Glutamatergic neuron (in vitro differentiated cells): ENCODE results near the gene EXOSC10. TPM values are rescaled to one million over a fixed set of nuclear protein-coding genes. Genes with fewer than 3 reads are reported as not detected.

Experiments used
- DNase-seq: peaks from one replicate; pipeline ENCODE4 v3.0.0; 2022
- H3K27ac Mint-ChIP-seq: one replicate; pipeline ENCODE4 v1.8.0; 2020; ENCODE audit warnings: mild to moderate bottlenecking, mixed read lengths, inconsistent platforms; ENCODE audit not compliant: unreplicated experiment
- H3K27me3 Mint-ChIP-seq: one replicate; pipeline ENCODE4 v1.8.0; 2020; ENCODE audit warnings: mild to moderate bottlenecking, moderate library complexity, mixed read lengths, inconsistent platforms; ENCODE audit not compliant: unreplicated experiment
- H3K36me3 Mint-ChIP-seq: one replicate; pipeline ENCODE4 v1.8.0; 2020; ENCODE audit warnings: mild to moderate bottlenecking, mixed read lengths, inconsistent platforms; ENCODE audit not compliant: unreplicated experiment
- H3K4me1 Mint-ChIP-seq: one replicate; pipeline ENCODE4 v1.8.0; 2020; ENCODE audit warnings: mild to moderate bottlenecking, low read depth, mixed read lengths, inconsistent platforms; ENCODE audit not compliant: unreplicated experiment
- H3K4me3 Mint-ChIP-seq: one replicate; pipeline ENCODE4 v1.8.0; 2020; ENCODE audit warnings: mild to moderate bottlenecking, mixed read lengths, inconsistent platforms; ENCODE audit not compliant: unreplicated experiment
- H3K9me3 Mint-ChIP-seq: one replicate; pipeline ENCODE4 v1.8.0; 2020; ENCODE audit warnings: mild to moderate bottlenecking, moderate library complexity, mixed read lengths, inconsistent platforms; ENCODE audit not compliant: unreplicated experiment
- long read RNA-seq: library from polyadenylated mRNA; unstranded; transcript quantifications from one replicate; pipeline ENCODE4 v2.0.0, GENCODE V29; 2020; ENCODE audit not compliant: unreplicated experiment
- total RNA-seq: library from RNA; stranded (reverse); fragmentation: NEBNext Ultra II Directional; extraction: Animal tissue kit (Norgen Biotek cat#: 25700); gene quantifications from one replicate; pipeline ENCODE4 v1.2.1, GENCODE V29; 2021; ENCODE audit not compliant: unreplicated experiment
- TF ChIP-seq, protein P1 (sequence below): fragments of 200-600 bp; sonication (generic); IDR thresholded peaks from one replicate; pipeline ENCODE4 v1.5.0; 2021; ENCODE audit not compliant: partially characterized antibody, unreplicated experiment

The EXOSC10 gene
- 111 TPM for total RNA-seq
- long read RNA-seq, transcript EXOSC10-202 (25 exons, 2,808 nt): major isoform, 15 of 25 reads
- long read RNA-seq, partial matches to known transcripts: 6 of 25 reads
- long read RNA-seq, other reads (novel, unspliced or antisense): 4 of 25 reads

DNA sequence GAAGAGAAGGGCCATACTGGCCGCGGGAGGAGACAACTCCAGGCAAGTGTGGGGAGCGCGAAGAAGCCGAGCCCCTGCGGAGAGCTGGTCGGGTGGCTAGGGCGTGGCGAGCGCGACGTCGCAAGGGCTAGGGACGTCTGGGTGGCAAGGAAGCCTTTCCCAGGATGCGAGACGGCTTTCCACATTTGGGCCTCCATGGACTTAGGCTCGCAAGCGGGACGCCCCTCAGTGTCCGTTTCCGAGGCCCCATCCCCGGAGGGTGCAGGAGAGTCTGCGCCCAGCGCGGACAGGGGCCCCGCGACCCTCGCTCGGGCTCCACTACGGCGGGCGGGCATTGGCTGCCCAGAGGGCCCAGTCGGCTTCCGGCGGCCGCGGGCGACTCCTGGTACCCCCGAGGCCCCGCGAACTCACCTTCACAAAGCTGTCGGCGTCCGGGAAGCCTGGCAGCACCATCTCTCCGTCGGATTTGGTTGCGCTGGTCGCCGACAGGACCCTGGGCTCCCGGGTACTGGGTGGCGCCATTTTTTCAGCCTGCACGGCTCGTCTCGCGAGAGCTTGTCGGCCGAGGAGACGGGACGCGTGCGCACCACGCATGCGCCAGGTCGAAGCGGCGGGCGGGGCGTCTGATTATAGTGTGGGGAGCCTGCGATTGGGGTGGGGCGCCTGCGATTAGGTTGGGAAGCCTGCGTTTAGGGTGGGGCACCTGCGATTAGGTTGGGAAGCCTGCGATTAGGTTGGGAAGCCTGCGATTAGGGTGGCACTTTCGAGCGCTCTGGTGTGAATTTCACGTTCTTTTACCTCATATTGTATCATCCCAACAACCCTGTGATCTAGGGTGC lies at the start of gene EXOSC10:
EXOSC10 (minus strand) TSS at position 560 of the 839 bp plus-strand sequence; CDS start at position 522, 38 bp downstream.
- Mint-ChIP-seq H3K9me3 (no peaks in the 10 kb centered on the region), H3K4me1 (peaks cover 5% of the 10 kb centered on the region), H3K4me3 (peak within 1 kb of the TSS; percentile 93), H3K36me3 (no peaks in the 10 kb centered on the region), H3K27me3 (peaks cover 2% of the 10 kb centered on the region), H3K27ac (peak within 1 kb of the TSS; percentile 95)
- peak; percentile 97 for DNase-seq
- TF ChIP-seq, protein P1, sequence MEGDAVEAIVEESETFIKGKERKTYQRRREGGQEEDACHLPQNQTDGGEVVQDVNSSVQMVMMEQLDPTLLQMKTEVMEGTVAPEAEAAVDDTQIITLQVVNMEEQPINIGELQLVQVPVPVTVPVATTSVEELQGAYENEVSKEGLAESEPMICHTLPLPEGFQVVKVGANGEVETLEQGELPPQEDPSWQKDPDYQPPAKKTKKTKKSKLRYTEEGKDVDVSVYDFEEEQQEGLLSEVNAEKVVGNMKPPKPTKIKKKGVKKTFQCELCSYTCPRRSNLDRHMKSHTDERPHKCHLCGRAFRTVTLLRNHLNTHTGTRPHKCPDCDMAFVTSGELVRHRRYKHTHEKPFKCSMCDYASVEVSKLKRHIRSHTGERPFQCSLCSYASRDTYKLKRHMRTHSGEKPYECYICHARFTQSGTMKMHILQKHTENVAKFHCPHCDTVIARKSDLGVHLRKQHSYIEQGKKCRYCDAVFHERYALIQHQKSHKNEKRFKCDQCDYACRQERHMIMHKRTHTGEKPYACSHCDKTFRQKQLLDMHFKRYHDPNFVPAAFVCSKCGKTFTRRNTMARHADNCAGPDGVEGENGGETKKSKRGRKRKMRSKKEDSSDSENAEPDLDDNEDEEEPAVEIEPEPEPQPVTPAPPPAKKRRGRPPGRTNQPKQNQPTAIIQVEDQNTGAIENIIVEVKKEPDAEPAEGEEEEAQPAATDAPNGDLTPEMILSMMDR: no peak

- no peak overlapping the region for H3K4me3 Mint-ChIP-seq
- H3K9me3 Mint-ChIP-seq: no peaks in the 10 kb centered on the region
- TF ChIP-seq, protein P1: no peak
- H3K27ac Mint-ChIP-seq: no peak overlapping the region
- no peaks in the 10 kb centered on the region for H3K4me1 Mint-ChIP-seq
- no peaks in the 10 kb centered on the region for H3K27me3 Mint-ChIP-seq
- no peaks in the 10 kb centered on the region for H3K36me3 Mint-ChIP-seq
- no peak for DNase-seq
These were observed 47.6 kb upstream of the EXOSC10 start for GRCh38 chr1:11147197-11147770.

DNA sequence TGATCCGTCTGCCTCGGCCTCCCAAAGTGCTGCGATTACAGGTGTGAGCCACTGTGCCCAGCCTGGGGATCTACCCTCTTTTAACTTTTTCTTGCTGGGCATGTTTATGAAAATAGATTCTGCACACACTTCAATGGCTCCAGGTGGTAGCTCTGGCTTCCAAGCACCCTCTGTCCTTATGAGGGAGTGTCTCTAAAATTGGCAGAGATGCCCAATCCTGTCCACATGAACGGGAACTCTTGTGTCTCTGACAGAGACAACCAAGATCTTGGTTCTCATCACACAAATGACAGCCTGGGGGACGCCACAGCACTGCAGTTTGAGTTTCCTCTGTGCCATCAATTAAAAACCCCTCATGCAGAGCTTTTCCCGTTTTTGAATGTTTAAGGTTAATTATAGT lies 46.1 kb upstream of the EXOSC10 start:
- DNase-seq: no peak
- Mint-ChIP-seq H3K27me3 (no peaks in the 10 kb centered on the region), H3K36me3 (no peaks in the 10 kb centered on the region), H3K9me3 (no peaks in the 10 kb centered on the region), H3K27ac (no peak overlapping the region), H3K4me1 (no peaks in the 10 kb centered on the region), H3K4me3 (no peak overlapping the region)
- TF ChIP-seq, protein P1: no peak

GRCh38 chr1:11144570-11145256 lies 45.0 kb upstream of the EXOSC10 start:
- Mint-ChIP-seq H3K9me3 (no peaks in the 10 kb centered on the region), H3K27ac (no peak overlapping the region), H3K4me1 (no peaks in the 10 kb centered on the region), H3K36me3 (no peaks in the 10 kb centered on the region), H3K4me3 (no peak overlapping the region), H3K27me3 (no peaks in the 10 kb centered on the region)
- TF ChIP-seq, protein P1: no peak
- no peak for DNase-seq
